Cardiac septum (tissue), 1 donor: ENCODE results near the gene KIF25. TPM values are rescaled to one million over a fixed set of nuclear protein-coding genes. Genes with fewer than 3 reads are reported as not detected.

Experiments used
- DNase-seq: peaks from one replicate; pipeline ENCODE4 v3.0.0-alpha.2; 2020; ENCODE audit warnings: low spot score
- intact Hi-C: fragments of 100-400 bp; cut with DNase I; formaldehyde crosslinking; loops from one replicate; pipeline ENCODE4 v1.14.0; 2022
- total RNA-seq: library from RNA; stranded (reverse); fragmentation: NEBNext Ultra II Directional; extraction: Animal tissue kit (Norgen Biotek cat#: 25700); gene quantifications from one replicate; pipeline ENCODE4 v1.2.1, GENCODE V29; 2021
- donor health status: DM: no; HTN: no; CAD: no.

KIF25 gene
- total RNA-seq, 1 donor from 2014 or later, result 0.24 TPM

- no peak for DNase-seq
- intact Hi-C loops, result no loop called here
Measured at GRCh38 chr6:168090064-168090690, 92.7 kb downstream of the KIF25 start.

- intact Hi-C loops, result no loop called here
- DNase-seq, result no peak
Measured at GRCh38 chr6:168090706-168091105, 93.2 kb downstream of the KIF25 start.

- no peak for DNase-seq
- intact Hi-C loops, result no loop called here
Measured at GRCh38 chr6:168091381-168092264, 94.2 kb downstream of the KIF25 start.

GRCh38 chr6:168092541-168092940 is 95.1 kb downstream of the KIF25 start:
- intact Hi-C loops, result no loop called here
- DNase-seq, result no peak

GRCh38 chr6:168093071-168093505 is 95.6 kb downstream of the KIF25 start:
- no peak for DNase-seq

GRCh38 chr6:168093634-168094033 is 96.2 kb downstream of the KIF25 start:
- no peak for DNase-seq
- intact Hi-C loops, result no loop called here

More at GRCh38 chr6:168093071-168093505, 95.6 kb downstream of the KIF25 start:
- intact Hi-C loops, result no loop called here

Other genes with a start within 250 kb of the KIF25 start
- 67.1 TPM for gene AFDN, start 170.8 kb upstream of the KIF25 start, total RNA-seq
- gene FRMD1, start 81.5 kb downstream of the KIF25 start, total RNA-seq, result not detected